NT2/D1 (cell line): Measurements from ENCODE around the gene KDM3B.
"Not testable (repeated sequence)": the region's sequence is repeated elsewhere in the genome, so short reads cannot be mapped to it uniquely, and the experiment has no call there.

Experiments
- DNase-seq: peaks from one replicate; pipeline ENCODE4 v3.0.0-alpha.2; 2011; ENCODE audit warnings: low read depth, low spot score
- H3K27me3 ChIP-seq: 2 replicates; pipeline ENCODE4 v1.6.0; 2011; ENCODE audit warnings: mild to moderate bottlenecking; ENCODE audit not compliant: insufficient read length, insufficient read depth
- H3K36me3 ChIP-seq: 2 replicates; pipeline ENCODE4 v1.6.1; 2011; ENCODE audit warnings: mild to moderate bottlenecking, low read length, mixed read lengths; ENCODE audit not compliant: insufficient read depth, insufficient read length
- H3K4me1 ChIP-seq: 2 replicates; pipeline ENCODE4 v1.5.1; 2011; ENCODE audit not compliant: insufficient read depth, insufficient read length
- H3K4me3 ChIP-seq: 2 replicates; pipeline ENCODE4 v1.5.1; 2011; ENCODE audit warnings: low read depth; ENCODE audit not compliant: insufficient read length
- H3K9ac ChIP-seq: 2 replicates; pipeline ENCODE4 v1.6.0; 2011; ENCODE audit warnings: low read depth; ENCODE audit not compliant: insufficient read length
- H3K9me3 ChIP-seq: 2 replicates; pipeline ENCODE4 v1.5.1; 2011; ENCODE audit warnings: mild to moderate bottlenecking, low read length; ENCODE audit not compliant: insufficient read depth
- SUZ12 ChIP-seq: IDR thresholded peaks from 2 replicates; pipeline ENCODE4 v1.6.1; 2011; ENCODE audit not compliant: insufficient read length, insufficient read depth; ENCODE audit errors: extremely low read depth
- YY1 ChIP-seq: IDR thresholded peaks from 2 replicates; pipeline ENCODE4 v1.6.1; 2011; ENCODE audit not compliant: insufficient read length, insufficient read depth
- ZNF274 ChIP-seq: IDR thresholded peaks from 2 replicates; pipeline ENCODE4 v1.6.1; 2011; ENCODE audit warnings: mild to moderate bottlenecking, low read depth, low read length

KDM3B gene

GRCh38 chr5:138372225-138372624 lies 19.7 kb downstream of the KDM3B start:
- DNase-seq, result no peak
- no peak overlapping the region for H3K9ac ChIP-seq
- no peaks in the 10 kb centered on the region for H3K9me3 ChIP-seq
- peaks cover 29% of the 10 kb centered on the region for H3K36me3 ChIP-seq
- TF ChIP-seq YY1, result no peak
- no peak for TF ChIP-seq ZNF274
- no peak for TF ChIP-seq SUZ12
- H3K27me3 ChIP-seq, result no peaks in the 10 kb centered on the region
- no peaks in the 10 kb centered on the region for H3K4me1 ChIP-seq
- no peak overlapping the region for H3K4me3 ChIP-seq

DNA sequence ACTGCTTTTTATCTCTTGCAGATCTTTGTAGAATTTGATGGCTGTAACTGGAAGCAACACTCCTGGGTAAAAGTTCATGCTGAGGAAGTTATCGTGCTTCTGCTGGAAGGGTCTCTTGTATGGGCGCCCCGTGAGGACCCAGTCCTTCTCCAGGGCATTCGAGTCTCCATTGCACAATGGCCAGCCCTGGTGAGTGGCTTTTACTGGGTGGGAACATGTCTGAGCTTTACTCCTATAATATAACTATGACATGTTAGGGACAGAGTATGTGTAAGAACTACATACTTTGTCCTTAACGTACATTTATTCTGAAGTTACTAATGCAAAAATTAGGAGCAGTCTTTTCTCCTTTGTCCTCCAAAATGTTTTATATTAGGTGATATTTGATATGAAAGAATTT lies 20.2 kb downstream of the KDM3B start:
- Histone ChIP-seq H3K9ac (no peak overlapping the region), H3K27me3 (no peaks in the 10 kb centered on the region), H3K9me3 (no peaks in the 10 kb centered on the region), H3K4me1 (no peaks in the 10 kb centered on the region), H3K4me3 (no peak overlapping the region), H3K36me3 (peaks cover 33% of the 10 kb centered on the region)
- no peak for TF ChIP-seq ZNF274
- TF ChIP-seq SUZ12, result no peak
- TF ChIP-seq YY1, result no peak
- no peak for DNase-seq

DNA sequence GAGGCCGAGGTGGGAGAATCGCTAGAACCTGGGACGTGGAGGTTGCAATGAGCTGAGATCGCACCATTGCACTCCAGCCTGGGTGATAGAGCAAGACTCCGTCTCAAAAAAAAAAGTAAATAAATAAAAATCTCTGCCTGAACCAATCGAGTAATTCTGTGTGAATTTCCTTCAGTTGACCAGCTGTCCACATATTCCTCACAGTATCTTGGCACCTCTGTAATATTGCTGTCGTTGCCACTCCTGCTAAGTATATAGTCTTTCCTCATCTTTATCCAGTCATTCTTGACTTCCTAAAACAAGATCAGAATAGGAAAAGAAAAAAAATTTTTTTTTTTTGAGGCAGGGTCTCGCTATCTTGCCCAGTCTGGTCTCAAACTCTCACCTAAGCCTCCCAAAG lies 29.9 kb downstream of the KDM3B start:
- Histone ChIP-seq H3K4me1 (no peaks in the 10 kb centered on the region), H3K9ac (no peak overlapping the region), H3K9me3 (no peaks in the 10 kb centered on the region), H3K4me3 (no peak overlapping the region), H3K27me3 (no peaks in the 10 kb centered on the region), H3K36me3 (peaks cover 56% of the 10 kb centered on the region)
- TF ChIP-seq SUZ12 (no peak), YY1 (no peak), ZNF274 (no peak)
- DNase-seq, result no peak

- TF ChIP-seq SUZ12 (no peak), ZNF274 (no peak)
- no peaks in the 10 kb centered on the region for H3K4me1 ChIP-seq
- DNase-seq, result no peak
- H3K27me3 ChIP-seq, result no peaks in the 10 kb centered on the region
- peaks cover 37% of the 10 kb centered on the region for H3K36me3 ChIP-seq
- no peak overlapping the region for H3K4me3 ChIP-seq
- H3K9me3 ChIP-seq, result no peaks in the 10 kb centered on the region
- no peak overlapping the region for H3K9ac ChIP-seq
Observed at GRCh38 chr5:138385660-138386059, 33.2 kb downstream of the KDM3B start.

- TF ChIP-seq SUZ12, result no peak
- TF ChIP-seq ZNF274, result no peak
- TF ChIP-seq YY1, result no peak
- peaks cover 42% of the 10 kb centered on the region for H3K36me3 ChIP-seq
- no peaks in the 10 kb centered on the region for H3K9me3 ChIP-seq
- H3K27me3 ChIP-seq, result no peaks in the 10 kb centered on the region
- no peak for DNase-seq
- H3K4me3 ChIP-seq, result no peak overlapping the region
- H3K4me1 ChIP-seq, result no peaks in the 10 kb centered on the region
- no peak overlapping the region for H3K9ac ChIP-seq
Observed at GRCh38 chr5:138386290-138386689, 33.8 kb downstream of the KDM3B start.

DNA sequence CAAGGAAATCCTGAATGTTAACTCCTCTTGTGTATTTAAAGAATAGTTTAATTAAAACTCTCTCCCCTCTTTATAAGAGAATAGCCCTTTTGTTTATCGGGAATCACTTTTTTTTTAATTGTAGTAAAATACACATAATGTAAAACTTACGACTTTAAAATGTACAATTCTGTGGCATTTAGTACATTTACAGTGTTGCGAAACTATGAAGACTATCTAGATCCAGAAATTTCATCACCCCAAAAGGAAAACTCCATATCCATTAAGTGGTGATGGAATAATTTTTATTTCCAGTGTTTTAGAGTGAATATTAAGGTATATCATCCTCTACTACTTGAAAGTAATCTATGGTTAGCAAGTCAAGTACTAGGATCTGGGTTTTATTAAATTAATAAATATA lies 36.8 kb downstream of the KDM3B start:
- Histone ChIP-seq H3K9ac (no peak overlapping the region), H3K36me3 (peaks cover 61% of the 10 kb centered on the region), H3K27me3 (no peaks in the 10 kb centered on the region), H3K4me3 (no peak overlapping the region), H3K4me1 (no peaks in the 10 kb centered on the region), H3K9me3 (no peaks in the 10 kb centered on the region)
- TF ChIP-seq ZNF274 (no peak), SUZ12 (no peak), YY1 (no peak)
- no peak for DNase-seq

GRCh38 chr5:138389911-138390310 lies 37.4 kb downstream of the KDM3B start:
- not testable (repeated sequence) for H3K4me3 ChIP-seq, H3K4me1 ChIP-seq, H3K9ac ChIP-seq, DNase-seq, H3K9me3 ChIP-seq, H3K27me3 ChIP-seq
- peaks cover 67% of the 10 kb centered on the region for H3K36me3 ChIP-seq

DNA sequence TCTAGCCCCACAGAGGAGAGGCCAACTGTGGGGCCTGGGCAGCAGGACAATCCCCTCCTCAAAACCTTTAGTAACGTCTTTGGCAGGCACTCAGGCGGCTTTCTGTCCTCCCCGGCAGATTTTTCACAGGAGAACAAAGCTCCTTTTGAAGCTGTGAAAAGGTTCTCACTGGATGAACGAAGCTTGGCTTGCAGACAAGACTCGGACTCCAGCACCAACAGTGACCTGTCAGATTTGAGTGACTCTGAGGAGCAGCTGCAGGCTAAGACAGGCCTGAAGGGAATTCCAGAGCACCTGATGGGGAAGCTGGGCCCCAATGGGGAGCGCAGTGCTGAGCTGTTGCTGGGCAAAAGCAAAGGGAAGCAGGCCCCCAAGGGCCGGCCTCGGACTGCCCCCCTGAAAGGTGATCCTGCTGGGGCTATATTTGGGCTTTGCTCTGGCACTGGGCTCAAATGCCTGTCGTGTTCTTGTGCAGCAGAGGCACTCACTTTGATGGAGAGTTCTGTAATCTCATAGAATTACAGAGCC lies 39.4 kb downstream of the KDM3B start:
- no peaks in the 10 kb centered on the region for H3K27me3 ChIP-seq
- DNase-seq, result no peak
- no peaks in the 10 kb centered on the region for H3K9me3 ChIP-seq
- no peak overlapping the region for H3K4me3 ChIP-seq
- no peak overlapping the region for H3K9ac ChIP-seq
- peaks cover 65% of the 10 kb centered on the region for H3K36me3 ChIP-seq
- TF ChIP-seq SUZ12, result no peak
- no peak for TF ChIP-seq ZNF274
- no peak for TF ChIP-seq YY1
- no peaks in the 10 kb centered on the region for H3K4me1 ChIP-seq
